PC-3 (cell line): ENCODE measurements around the gene MICB. TPM values are rescaled to one million over a fixed set of nuclear protein-coding genes. Genes with fewer than 3 reads are reported as not detected.

Experiments
- ATAC-seq: fragments of 200-7000 bp; cut with Tn5 transposase; 2 replicates; pipeline ENCODE4 v1.9.1; 2020; ENCODE audit warnings: mild to moderate bottlenecking, moderate library complexity
- BruUV-seq: library from RNA; stranded (reverse); fragments of 400-500 nt; replicated peaks from 2 replicates; lab custom pipeline; 2021; lab: Mats Ljungman, UMichigan
- CTCF ChIA-PET: fragments of 300-600 bp; sonication (Branson Sonifier 250); formaldehyde crosslinking; loops from one replicate; lab custom pipeline; 2022; ENCODE audit warnings: antibody characterized with exemption; lab: Charles Lee
- POLR2A ChIA-PET: fragments of 300-600 bp; sonication (Branson Sonifier 250); formaldehyde crosslinking; loops from one replicate; lab custom pipeline; 2022; ENCODE audit warnings: antibody characterized with exemption; ENCODE audit not compliant: unreplicated experiment; lab: Charles Lee
- DNase-seq: peaks from one replicate; pipeline ENCODE4 v3.0.0-alpha.2; 2015
- H2AFZ ChIP-seq: fragments of 300-600 bp; sonication (generic); 2 replicates; pipeline ENCODE4 v1.6.0; 2016; ENCODE audit warnings: antibody characterized with exemption, low read length
- H3F3A ChIP-seq: fragments of 300-600 bp; sonication (generic); one replicate; pipeline ENCODE4 v1.6.0; 2017; ENCODE audit warnings: antibody characterized with exemption, low read length, control low read depth, mild to moderate bottlenecking; ENCODE audit not compliant: unreplicated experiment
- H3K27ac ChIP-seq: fragments of 300-600 bp; sonication (generic); 2 replicates; pipeline ENCODE4 v1.5.1; 2016; ENCODE audit warnings: mild to moderate bottlenecking, low read length
- H3K27me3 ChIP-seq: fragments of 300-600 bp; sonication (generic); 2 replicates; pipeline ENCODE4 v1.6.1; 2016; ENCODE audit warnings: low read length, mixed read lengths
- H3K36me3 ChIP-seq: fragments of 300-600 bp; sonication (generic); 2 replicates; pipeline ENCODE4 v1.6.1; 2016; ENCODE audit warnings: low read depth, mixed run types, low read length, mixed read lengths
- H3K4me1 ChIP-seq: fragments of 300-600 bp; sonication (generic); 2 replicates; pipeline ENCODE4 v1.5.1; 2016; ENCODE audit warnings: low read length; ENCODE audit not compliant: insufficient read depth
- H3K4me2 ChIP-seq: fragments of 300-600 bp; sonication (generic); 2 replicates; pipeline ENCODE4 v1.6.0; 2016; ENCODE audit warnings: low read length
- H3K4me3 ChIP-seq: fragments of 300-600 bp; sonication (generic); 2 replicates; pipeline ENCODE4 v1.5.1; 2016; ENCODE audit warnings: mild to moderate bottlenecking, low read length, mixed read lengths
- H3K79me2 ChIP-seq: fragments of 300-600 bp; sonication (generic); 2 replicates; pipeline ENCODE4 v1.6.1; 2017; ENCODE audit warnings: low read length, mixed read lengths
- H3K9ac ChIP-seq: fragments of 300-600 bp; sonication (generic); 2 replicates; pipeline ENCODE4 v1.6.0; 2016; ENCODE audit warnings: mild to moderate bottlenecking, low read length
- H3K9me2 ChIP-seq: fragments of 300-600 bp; sonication (generic); replicated peaks from 2 replicates; pipeline ENCODE4 v1.6.1; 2016; ENCODE audit warnings: mixed run types, low read length, mixed read lengths
- H3K9me3 ChIP-seq: fragments of 300-600 bp; sonication (generic); 2 replicates; pipeline ENCODE4 v1.6.1; 2016; ENCODE audit warnings: low read length, mixed read lengths
- H4K20me1 ChIP-seq: fragments of 300-600 bp; sonication (generic); 2 replicates; pipeline ENCODE4 v1.6.1; 2016; ENCODE audit warnings: low read length, mixed read lengths
- CTCF ChIP-seq: fragments of 300-600 bp; sonication (generic); conservative IDR thresholded peaks from 2 replicates; pipeline ENCODE4 v1.5.1; 2017; ENCODE audit warnings: antibody characterized with exemption, low read depth, mild to moderate bottlenecking, low read length
- EZH2 ChIP-seq: fragments of 300-600 bp; sonication (generic); IDR thresholded peaks from one replicate; pipeline ENCODE4 v1.6.1; 2017; ENCODE audit warnings: antibody characterized with exemption, mild to moderate bottlenecking, low read length; ENCODE audit not compliant: unreplicated experiment
- EZH2phosphoT487 ChIP-seq: fragments of 300-600 bp; sonication (generic); IDR thresholded peaks from 2 replicates; pipeline ENCODE4 v1.6.1; 2018; ENCODE audit warnings: mild to moderate bottlenecking, antibody characterized with exemption, low read length, borderline replicate concordance
- intact Hi-C: fragments of 100-400 bp; cut with micrococcal nuclease; formaldehyde crosslinking; loops from 2 replicates; pipeline ENCODE4 v1.9.0; 2023
- total RNA-seq: library from RNA; depleted of rRNA; stranded (reverse); fragments of >200 nt; gene quantifications from 2 replicates; pipeline ENCODE4 v1.2.3, GENCODE V29; 2014

The MICB gene
- total RNA-seq, 1 experiment from 2014 or later: 25.6 TPM

- 0 out of 2 replicates have a peak overlapping the region, but pooled peaks have one; percentile 99 for H3K9ac ChIP-seq
- H3K27me3 ChIP-seq: no peaks in the 10 kb centered on the region
- ATAC-seq (no peak), DNase-seq (no peak)
- no peak for TF ChIP-seq CTCF
- no peak for TF ChIP-seq EZH2phosphoT487
- TF ChIP-seq EZH2: no peak
- H3K36me3 ChIP-seq: peaks cover 63% of the 10 kb centered on the region
- peak overlapping the region; percentile 92 for H3K4me3 ChIP-seq
- BruUV-seq: no TSS peak
- H3F3A ChIP-seq: no peaks in the 10 kb centered on the region
- no peaks in the 10 kb centered on the region for H3K9me3 ChIP-seq
- H3K4me2 ChIP-seq: peak overlapping the region; percentile 92
- intact Hi-C loops: no loop called here
- H3K4me1 ChIP-seq: peaks cover 26% of the 10 kb centered on the region
- CTCF ChIA-PET: no interaction called here
- no peaks in the 10 kb centered on the region for H3K9me2 ChIP-seq
- POLR2A ChIA-PET: no interaction called here
- H4K20me1 ChIP-seq: peaks cover 62% of the 10 kb centered on the region
- H3K27ac ChIP-seq: no peak overlapping the region
- no peak overlapping the region for H2AFZ ChIP-seq
- peaks cover 80% of the 10 kb centered on the region for H3K79me2 ChIP-seq
These were observed 41.0 kb downstream of the MICB start for GRCh38 chr6:31538805-31539400.

GRCh38 chr6:31540640-31541039 is 42.7 kb downstream of the MICB start:
- ATAC-seq (no peak), DNase-seq (no peak)
- Histone ChIP-seq H2AFZ (no peak overlapping the region), H3K79me2 (peaks cover 72% of the 10 kb centered on the region), H3K9ac (peak overlapping the region; percentile 99), H3K4me2 (peak overlapping the region; percentile 92), H3K9me2 (no peaks in the 10 kb centered on the region), H3K4me1 (peaks cover 26% of the 10 kb centered on the region), H3K9me3 (no peaks in the 10 kb centered on the region), H4K20me1 (peaks cover 50% of the 10 kb centered on the region), H3K27ac (peak overlapping the region; percentile 90; the same call in 1 of the 2 replicates), H3K27me3 (no peaks in the 10 kb centered on the region), H3F3A (no peaks in the 10 kb centered on the region), H3K4me3 (peak overlapping the region; percentile 92), H3K36me3 (peaks cover 47% of the 10 kb centered on the region)
- TF ChIP-seq EZH2phosphoT487: no peak
- no peak for TF ChIP-seq EZH2
- TF ChIP-seq CTCF: no peak
- ChIA-PET POLR2A (interaction anchor here (0.6 kb wide), 1 partner anchor 14 kb away, joined by 3 read pairs; no protein-coding TSS in a partner anchor), CTCF (no interaction called here)
- no TSS peak for BruUV-seq
- intact Hi-C loops: no loop called here
